Measurements from ENCODE around the gene TRIM33.
"Not testable (repeated sequence)": the region's sequence is repeated elsewhere in the genome, so short reads cannot be mapped to it uniquely, and the experiment has no call there.

The TRIM33 gene

GRCh38 chr1:114390960-114391359, 120.0 kb downstream of the TRIM33 start:
- no peak overlapping the region for H3K4me3 ChIP-seq
- no peaks in the 10 kb centered on the region for H3K4me1 ChIP-seq
- no peaks in the 10 kb centered on the region for H3K27me3 ChIP-seq (ENCODE audit: low read depth)
- in situ Hi-C loops (cut with MboI; ENCODE audit: low sequenced_read_pairs): no loop called here
- no peak for DNase-seq (ENCODE audit: low spot score in 2 of 2)
- 0 out of 2 replicates have a peak, but pooled peaks cover under 1% of the 10 kb centered on the region for H3K36me3 ChIP-seq (replicated peaks)
- H3K9me3 ChIP-seq: no peaks in the 10 kb centered on the region

- H3K36me3 ChIP-seq (replicated peaks): no peaks in the 10 kb centered on the region
Measured at GRCh38 chr1:114390361-114390760, 120.6 kb downstream of the TRIM33 start.

GRCh38 chr1:114388432-114389003, 122.5 kb downstream of the TRIM33 start:
- Histone ChIP-seq H3K4me1 (no peaks in the 10 kb centered on the region), H3K36me3 (replicated peaks) (no peaks in the 10 kb centered on the region), H3K9me3 (no peaks in the 10 kb centered on the region), H3K4me3 (no peak overlapping the region), H3K27me3 (ENCODE audit: low read depth) (no peaks in the 10 kb centered on the region)
- no peak for DNase-seq (ENCODE audit: low spot score in 2 of 2)
- in situ Hi-C loops (cut with MboI; ENCODE audit: low sequenced_read_pairs): no loop called here

More at GRCh38 chr1:114390361-114390760, 120.6 kb downstream of the TRIM33 start:
- H3K27me3 ChIP-seq (ENCODE audit: low read depth): no peaks in the 10 kb centered on the region
- H3K4me3 ChIP-seq: no peak overlapping the region
- in situ Hi-C loops (cut with MboI; ENCODE audit: low sequenced_read_pairs): no loop called here
- H3K9me3 ChIP-seq: no peaks in the 10 kb centered on the region
- DNase-seq (ENCODE audit: low spot score in 2 of 2): no peak
- H3K4me1 ChIP-seq: no peaks in the 10 kb centered on the region

- H3K4me3 ChIP-seq; H3K27me3 ChIP-seq (ENCODE audit: low read depth); in situ Hi-C loops (cut with MboI; ENCODE audit: low sequenced_read_pairs); H3K36me3 ChIP-seq (replicated peaks); H3K4me1 ChIP-seq; H3K9me3 ChIP-seq; DNase-seq (ENCODE audit: low spot score in 2 of 2): not testable (repeated sequence)
Measured at GRCh38 chr1:114387585-114387984, 123.4 kb downstream of the TRIM33 start.

GRCh38 chr1:114387010-114387360, 124.0 kb downstream of the TRIM33 start:
- no peaks in the 10 kb centered on the region for H3K36me3 ChIP-seq (replicated peaks)
- 0 out of 2 replicates have a peak, but pooled peaks cover 2% of the 10 kb centered on the region for H3K9me3 ChIP-seq
- no peak overlapping the region for H3K4me3 ChIP-seq
- no peak for DNase-seq (ENCODE audit: low spot score in 2 of 2)
- in situ Hi-C loops (cut with MboI; ENCODE audit: low sequenced_read_pairs): no loop called here
- peaks cover 2% of the 10 kb centered on the region; the same call in 1 of the 2 replicates for H3K4me1 ChIP-seq
- H3K27me3 ChIP-seq (ENCODE audit: low read depth): no peaks in the 10 kb centered on the region

GRCh38 chr1:114386129-114387009, 124.6 kb downstream of the TRIM33 start:
- DNase-seq (ENCODE audit: low spot score in 2 of 2): no peak
- in situ Hi-C loops (cut with MboI; ENCODE audit: low sequenced_read_pairs): no loop called here
- Histone ChIP-seq H3K4me1 (peaks cover 2% of the 10 kb centered on the region; the same call in 1 of the 2 replicates), H3K9me3 (0 out of 2 replicates have a peak, but pooled peaks cover 2% of the 10 kb centered on the region), H3K4me3 (no peak overlapping the region), H3K27me3 (ENCODE audit: low read depth) (no peaks in the 10 kb centered on the region), H3K36me3 (replicated peaks) (no peaks in the 10 kb centered on the region)

GRCh38 chr1:114384922-114385321, 126.1 kb downstream of the TRIM33 start:
- Histone ChIP-seq H3K4me3 (no peak overlapping the region), H3K4me1 (peaks cover 2% of the 10 kb centered on the region; the same call in 1 of the 2 replicates), H3K36me3 (replicated peaks) (no peaks in the 10 kb centered on the region), H3K27me3 (ENCODE audit: low read depth) (no peaks in the 10 kb centered on the region), H3K9me3 (0 out of 2 replicates have a peak, but pooled peaks cover 2% of the 10 kb centered on the region)
- no peak for DNase-seq (ENCODE audit: low spot score in 2 of 2)
- in situ Hi-C loops (cut with MboI; ENCODE audit: low sequenced_read_pairs): no loop called here

- in situ Hi-C loops (cut with MboI; ENCODE audit: low sequenced_read_pairs): no loop called here
- Histone ChIP-seq H3K9me3 (0 out of 2 replicates have a peak, but pooled peaks cover 2% of the 10 kb centered on the region), H3K4me1 (peaks cover 2% of the 10 kb centered on the region; the same call in 1 of the 2 replicates), H3K36me3 (replicated peaks) (no peaks in the 10 kb centered on the region), H3K4me3 (no peak overlapping the region), H3K27me3 (ENCODE audit: low read depth) (no peaks in the 10 kb centered on the region)
- no peak for DNase-seq (ENCODE audit: low spot score in 2 of 2)
Measured at GRCh38 chr1:114379987-114380386, 131.0 kb downstream of the TRIM33 start.

- Histone ChIP-seq H3K4me1 (peaks cover 2% of the 10 kb centered on the region; the same call in 1 of the 2 replicates), H3K36me3 (replicated peaks) (no peaks in the 10 kb centered on the region), H3K9me3 (0 out of 2 replicates have a peak, but pooled peaks cover 2% of the 10 kb centered on the region), H3K27me3 (ENCODE audit: low read depth) (no peaks in the 10 kb centered on the region), H3K4me3 (no peak overlapping the region)
- in situ Hi-C loops (cut with MboI; ENCODE audit: low sequenced_read_pairs): no loop called here
- no peak for DNase-seq (ENCODE audit: low spot score in 2 of 2)
Measured at GRCh38 chr1:114379358-114379757, 131.6 kb downstream of the TRIM33 start.

GRCh38 chr1:114377356-114377755, 133.6 kb downstream of the TRIM33 start:
- Histone ChIP-seq H3K4me3 (no peak overlapping the region), H3K27me3 (ENCODE audit: low read depth) (no peaks in the 10 kb centered on the region), H3K36me3 (replicated peaks) (no peaks in the 10 kb centered on the region), H3K9me3 (0 out of 2 replicates have a peak, but pooled peaks cover 2% of the 10 kb centered on the region), H3K4me1 (peaks cover under 1% of the 10 kb centered on the region; the same call in 1 of the 2 replicates)
- DNase-seq (ENCODE audit: low spot score in 2 of 2): no peak
- in situ Hi-C loops (cut with MboI; ENCODE audit: low sequenced_read_pairs): no loop called here

GRCh38 chr1:114369930-114370329, 141.1 kb downstream of the TRIM33 start:
- H3K4me3 ChIP-seq: no peak overlapping the region
- no peaks in the 10 kb centered on the region for H3K9me3 ChIP-seq
- H3K27me3 ChIP-seq (ENCODE audit: low read depth): 0 out of 2 replicates have a peak, but pooled peaks cover 3% of the 10 kb centered on the region
- in situ Hi-C loops (cut with MboI; ENCODE audit: low sequenced_read_pairs): no loop called here
- no peak for DNase-seq (ENCODE audit: low spot score in 2 of 2)
- no peaks in the 10 kb centered on the region for H3K36me3 ChIP-seq (replicated peaks)
- peaks cover 8% of the 10 kb centered on the region for H3K4me1 ChIP-seq

- H3K4me1 ChIP-seq; DNase-seq (ENCODE audit: low spot score in 2 of 2); H3K9me3 ChIP-seq; in situ Hi-C loops (cut with MboI; ENCODE audit: low sequenced_read_pairs); H3K4me3 ChIP-seq; H3K27me3 ChIP-seq (ENCODE audit: low read depth); H3K36me3 ChIP-seq (replicated peaks): not testable (repeated sequence)
Measured at GRCh38 chr1:114369266-114369919, 141.6 kb downstream of the TRIM33 start.

- H3K4me1 ChIP-seq: peaks cover 8% of the 10 kb centered on the region
- in situ Hi-C loops (cut with MboI; ENCODE audit: low sequenced_read_pairs): no loop called here
Measured at GRCh38 chr1:114368560-114369255, 142.3 kb downstream of the TRIM33 start.

More at GRCh38 chr1:114368560-114369255, 142.3 kb downstream of the TRIM33 start:
- Histone ChIP-seq H3K4me3 (no peak overlapping the region), H3K9me3 (peaks cover under 1% of the 10 kb centered on the region; the same call in 1 of the 2 replicates), H3K36me3 (replicated peaks) (no peaks in the 10 kb centered on the region), H3K27me3 (ENCODE audit: low read depth) (0 out of 2 replicates have a peak, but pooled peaks cover 3% of the 10 kb centered on the region)
- no peak for DNase-seq (ENCODE audit: low spot score in 2 of 2)

All from HAP-1 (cell line).